ENCODE data around the gene PIM1. TPM values are rescaled to one million over a fixed set of nuclear protein-coding genes. Genes with fewer than 3 reads are reported as not detected.
"Not testable (repeated sequence)": the region's sequence is repeated elsewhere in the genome, so short reads cannot be mapped to it uniquely, and the experiment has no call there.

Gene PIM1
- polyA plus RNA-seq, 4 donors: 22.1 to 26.6 (median 24.7) TPM

DNA sequence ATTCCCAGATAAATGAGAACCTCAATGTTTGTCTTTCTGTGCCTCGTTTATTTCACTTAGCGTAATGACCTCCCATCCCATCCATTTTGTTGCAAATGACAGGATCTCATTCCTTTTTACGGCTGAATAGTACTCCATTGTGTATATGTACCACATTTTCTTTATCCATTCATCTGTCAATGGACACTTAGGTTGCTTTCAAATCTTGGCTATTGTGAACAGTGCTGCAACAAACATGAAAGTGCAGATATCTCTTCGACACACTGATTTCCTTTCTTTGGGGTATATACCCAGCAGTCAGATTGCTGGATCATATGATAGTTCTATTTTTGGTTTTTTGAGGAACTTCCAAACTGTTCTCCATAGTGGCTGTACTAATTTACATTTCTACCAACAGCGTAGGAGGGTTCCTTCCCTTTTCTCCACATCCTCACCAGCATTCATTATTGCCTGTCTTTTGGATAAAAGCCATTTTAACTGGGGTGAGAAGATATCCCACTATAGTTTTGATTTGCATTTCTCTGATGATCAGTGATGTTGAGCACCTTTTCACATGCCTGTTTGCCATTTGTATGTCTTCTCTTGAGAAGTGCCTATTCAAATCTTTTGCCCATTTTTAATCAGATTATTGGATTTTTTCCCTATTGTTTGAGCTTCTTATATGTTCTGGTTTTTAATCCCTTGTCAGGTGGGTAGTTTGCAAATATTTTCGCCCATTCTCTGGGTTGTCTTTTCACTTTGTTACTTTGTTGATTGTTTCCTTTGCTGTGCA lies 16.2 kb downstream of the PIM1 start:
- DNase-seq (ENCODE audit: low read depth in 4 of 4, low spot score in 2 of 4): not testable (repeated sequence)

DNA sequence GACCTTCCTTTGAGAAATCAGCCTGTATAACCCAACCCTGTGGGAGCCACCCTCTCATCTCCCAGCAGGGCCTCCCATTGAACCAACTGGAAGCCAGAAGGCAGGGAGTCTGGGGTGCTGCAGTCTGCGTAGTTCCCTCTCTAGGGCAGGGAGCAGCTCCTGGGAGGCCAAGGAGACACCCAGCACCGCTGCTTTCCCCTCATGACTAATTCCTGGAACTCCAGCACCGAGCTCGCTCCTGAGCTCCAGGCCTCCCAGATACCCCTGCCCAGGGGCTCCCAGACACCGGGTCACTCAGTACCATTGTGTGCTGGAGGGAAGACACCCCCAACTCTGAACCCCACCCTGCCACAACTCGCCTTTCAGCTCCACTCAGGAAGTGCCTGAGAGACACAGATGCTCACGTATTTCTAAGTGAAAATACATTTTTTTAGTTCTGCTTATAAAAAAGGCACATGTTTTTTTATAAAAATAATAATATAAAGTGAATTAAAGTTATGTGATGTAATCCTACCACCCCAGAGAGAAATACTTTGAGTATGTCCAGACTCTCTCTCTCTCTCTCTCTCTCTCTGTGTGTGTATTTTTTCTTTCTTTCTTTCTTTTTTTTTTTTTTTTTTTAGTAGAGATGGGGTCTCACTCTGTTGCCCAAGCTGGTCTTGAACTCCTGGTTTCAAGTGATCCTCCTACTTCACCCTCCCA lies 17.5 kb downstream of the PIM1 start:
- DNase-seq (ENCODE audit: low read depth in 4 of 4, low spot score in 2 of 4): no peak

DNA sequence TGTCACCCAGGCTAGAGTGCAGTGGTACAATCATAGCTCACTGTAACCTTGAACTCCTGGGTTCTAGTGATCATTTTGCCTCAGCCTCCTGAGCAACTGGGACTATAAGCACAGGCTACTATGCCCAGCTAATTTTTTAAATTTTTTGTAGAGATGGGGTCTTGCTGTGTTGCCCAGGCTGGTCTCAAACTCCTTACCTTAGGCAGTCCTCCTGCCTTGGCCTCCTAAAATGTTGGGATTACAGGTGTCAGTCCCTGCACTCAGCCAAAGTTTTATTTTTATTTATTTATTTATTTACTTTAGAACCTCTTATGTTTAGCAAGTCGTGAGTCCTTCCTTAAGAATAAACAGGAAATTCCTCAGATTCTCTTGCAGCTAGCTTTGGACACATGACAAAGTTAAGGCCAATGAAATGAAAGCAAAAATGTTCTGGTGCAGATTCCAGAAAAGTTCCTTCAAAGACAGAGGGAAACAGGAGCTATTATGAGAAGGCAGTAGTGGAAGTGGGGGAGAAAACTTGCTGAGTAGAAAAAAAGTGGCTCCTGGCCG lies 19.1 kb downstream of the PIM1 start:
- DNase-seq (ENCODE audit: low read depth in 4 of 4, low spot score in 2 of 4): no peak

DNA sequence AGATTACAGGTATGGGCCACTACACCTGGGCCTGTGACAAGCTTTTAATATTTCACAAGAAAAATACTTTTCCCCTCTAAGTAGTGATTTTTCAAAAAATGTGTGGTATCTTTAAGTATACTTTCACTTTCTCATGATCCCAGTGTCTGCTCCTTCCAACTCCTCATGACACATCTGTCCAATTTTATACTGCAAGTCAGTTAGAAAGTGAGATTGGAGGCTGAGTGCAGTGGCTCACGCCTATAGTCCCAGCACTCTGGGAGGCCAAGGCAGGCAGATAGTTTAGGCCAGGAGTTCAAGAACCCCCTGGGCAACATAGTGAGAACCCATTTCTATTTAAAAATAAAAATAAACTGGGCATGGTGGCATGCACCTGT lies 20.2 kb downstream of the PIM1 start:
- no peak for DNase-seq (ENCODE audit: low read depth in 4 of 4, low spot score in 2 of 4)

GRCh38 chr6:37192666-37193065 lies 22.7 kb downstream of the PIM1 start:
- DNase-seq (ENCODE audit: low read depth in 4 of 4, low spot score in 2 of 4): no peak

- DNase-seq (ENCODE audit: low read depth in 4 of 4, low spot score in 2 of 4): not testable (repeated sequence)
Measured at GRCh38 chr6:37194886-37195285, 24.9 kb downstream of the PIM1 start.

DNA sequence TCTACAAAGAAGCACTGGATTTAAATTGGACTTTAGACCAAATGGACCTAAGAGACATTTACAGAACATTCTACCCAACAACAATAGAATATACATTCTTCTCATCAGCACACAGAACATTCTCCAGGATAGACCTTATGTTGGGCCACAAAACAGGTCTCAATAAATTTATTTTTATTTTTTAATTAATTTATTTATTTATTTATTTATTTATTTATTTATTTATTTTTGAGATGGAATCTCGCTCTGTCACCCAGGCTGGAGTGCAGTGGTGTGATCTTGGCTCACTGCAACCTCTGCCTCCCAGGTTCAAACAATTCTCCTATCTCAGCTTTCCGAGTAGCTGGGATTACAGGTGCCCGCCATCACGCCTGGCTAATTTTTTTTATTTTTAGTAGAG lies 26.5 kb downstream of the PIM1 start:
- DNase-seq (ENCODE audit: low read depth in 4 of 4, low spot score in 2 of 4): not testable (repeated sequence)

DNA sequence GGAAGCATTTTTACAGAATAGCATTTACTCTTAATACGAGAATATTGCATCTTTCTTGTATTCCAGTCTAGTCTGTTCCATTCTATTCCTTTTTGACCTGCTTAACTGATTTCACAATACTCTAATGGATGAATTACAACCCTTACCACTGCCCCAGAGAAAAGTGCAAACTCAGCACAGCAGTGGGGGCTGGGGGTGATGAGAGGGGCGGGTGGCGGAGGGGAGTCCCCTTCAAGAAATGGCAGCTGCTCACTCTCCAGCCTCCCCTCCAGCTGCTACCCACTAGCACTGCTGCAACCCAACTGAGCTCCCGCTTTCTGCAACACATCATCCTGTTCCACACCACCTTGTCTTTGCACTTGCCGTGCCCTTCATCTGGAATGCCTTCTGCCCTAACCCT lies 30.1 kb downstream of the PIM1 start:
- DNase-seq (ENCODE audit: low read depth in 4 of 4, low spot score in 2 of 4): no peak

- no peak for DNase-seq (ENCODE audit: low read depth in 4 of 4, low spot score in 2 of 4)
Measured at GRCh38 chr6:37201726-37202125, 31.8 kb downstream of the PIM1 start.

DNA sequence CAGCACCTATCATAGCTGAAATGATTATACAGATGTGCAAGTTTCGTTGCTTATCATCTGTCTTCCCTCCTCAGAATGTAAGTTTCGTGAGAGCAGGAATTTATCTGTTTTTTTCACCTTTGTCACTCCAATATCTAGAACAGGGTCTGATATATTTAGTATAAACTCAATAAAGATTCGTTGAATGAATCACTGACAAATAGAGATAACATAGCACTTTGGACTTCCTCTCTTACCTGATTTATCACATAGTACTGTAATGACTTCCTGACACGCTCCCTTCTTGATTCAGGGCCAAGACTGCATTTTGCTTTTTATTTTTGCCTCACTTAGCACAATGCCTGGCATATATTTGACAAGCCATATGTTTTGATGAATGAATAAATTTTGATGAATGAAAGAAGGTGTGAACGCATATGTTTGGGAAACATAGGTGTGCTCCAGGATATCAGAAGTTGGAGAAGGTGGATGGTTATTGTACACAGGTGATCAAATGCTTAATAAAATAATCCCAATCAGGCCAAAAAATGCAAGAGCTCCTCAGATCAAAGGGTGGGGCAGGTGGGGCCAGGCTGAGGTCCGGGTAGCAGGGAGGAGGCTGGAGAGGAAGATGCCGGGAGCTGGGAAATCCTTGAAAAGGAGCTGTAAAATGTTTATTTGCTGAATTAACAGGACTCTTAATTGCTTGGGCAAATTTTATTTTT lies 33.0 kb downstream of the PIM1 start:
- DNase-seq (ENCODE audit: low read depth in 4 of 4, low spot score in 2 of 4): no peak

- no peak for DNase-seq (ENCODE audit: low read depth in 4 of 4, low spot score in 2 of 4)
Measured at GRCh38 chr6:37204014-37204751, 34.2 kb downstream of the PIM1 start.

DNA sequence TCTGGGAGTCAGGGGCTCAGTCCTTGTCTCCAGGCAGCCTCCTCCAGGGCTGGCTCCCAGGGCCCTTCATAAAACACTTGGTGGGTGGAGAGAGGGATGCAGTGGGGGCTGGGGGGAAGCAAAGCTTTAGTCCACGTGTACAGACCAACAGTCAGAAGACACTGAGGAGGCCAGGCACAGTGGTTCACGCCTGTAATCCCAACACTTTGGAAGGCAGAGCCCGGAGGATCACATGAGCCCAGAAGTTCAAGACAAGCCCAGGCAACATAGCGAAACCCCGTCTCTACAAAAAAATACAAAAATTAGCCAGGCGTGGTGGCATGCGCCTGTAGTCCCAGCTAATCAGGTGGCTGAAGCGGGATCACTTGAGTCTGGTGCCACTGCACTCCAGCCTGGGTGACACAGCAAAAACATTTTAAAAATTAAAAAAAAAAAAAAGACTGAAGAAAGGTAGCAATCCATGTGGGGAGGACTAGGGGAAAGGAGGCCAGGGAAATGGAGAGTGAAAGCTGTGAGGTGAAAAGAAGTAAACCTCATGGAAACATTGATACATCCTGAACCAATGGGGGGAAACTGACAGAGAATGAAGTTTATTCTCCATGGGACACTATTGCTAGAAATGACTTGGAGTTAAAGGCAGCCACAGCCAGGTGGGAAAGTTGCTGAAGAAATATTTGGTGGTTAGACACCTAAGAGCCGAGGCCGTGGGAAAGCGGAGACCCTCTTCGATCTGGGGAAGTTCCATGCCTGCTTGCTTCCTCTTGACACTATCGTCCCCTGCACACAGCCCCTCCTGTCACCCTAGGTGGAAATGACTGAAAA lies 35.4 kb downstream of the PIM1 start:
- no peak for DNase-seq (ENCODE audit: low read depth in 4 of 4, low spot score in 2 of 4)

DNA sequence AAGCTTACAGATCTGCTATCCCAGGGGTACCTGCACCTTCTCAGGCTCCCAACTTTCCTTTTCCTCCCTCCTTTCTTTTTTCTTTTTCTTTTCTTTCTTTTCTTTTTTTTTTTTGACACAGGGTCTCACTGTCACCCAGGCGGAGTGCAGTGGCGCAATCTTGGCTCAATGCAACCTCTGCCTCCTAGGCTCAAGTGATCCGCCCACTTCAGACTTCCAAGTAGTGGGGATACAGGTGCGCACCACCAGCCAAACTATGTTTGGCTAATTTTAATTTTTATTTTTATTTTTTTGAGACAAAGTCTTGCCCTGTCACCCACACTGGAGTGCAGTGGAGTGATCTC lies 36.0 kb downstream of the PIM1 start:
- DNase-seq (ENCODE audit: low read depth in 4 of 4, low spot score in 2 of 4): no peak

GRCh38 chr6:37206622-37207021 lies 36.7 kb downstream of the PIM1 start:
- DNase-seq (ENCODE audit: low read depth in 4 of 4, low spot score in 2 of 4): no peak

DNA sequence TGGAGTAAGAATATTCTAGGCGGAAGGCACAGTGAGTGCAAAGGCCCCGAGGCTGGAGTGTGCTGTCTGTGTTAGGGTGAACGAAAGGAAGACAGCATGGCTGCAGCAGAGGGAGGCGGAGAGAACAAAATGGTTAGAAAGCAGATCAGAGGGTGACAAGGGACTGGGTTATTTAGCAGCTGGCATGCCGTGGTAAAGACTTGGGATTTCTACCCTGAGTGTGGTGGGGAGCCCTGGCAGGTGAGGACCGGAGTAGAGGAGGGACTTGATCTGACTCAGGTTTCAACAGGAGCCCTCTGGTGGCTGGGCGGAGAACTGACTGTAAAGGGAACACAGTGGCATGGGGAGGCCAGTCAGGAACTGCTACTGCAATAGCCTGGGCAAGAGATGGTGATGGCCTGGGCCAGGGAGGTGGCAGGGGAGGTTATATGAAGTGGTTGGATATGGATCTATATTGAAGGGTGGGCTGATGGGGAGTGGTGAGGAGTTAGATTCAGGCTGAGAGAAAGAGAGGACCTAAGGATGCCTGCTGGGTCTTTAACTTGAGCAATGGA lies 38.0 kb downstream of the PIM1 start:
- DNase-seq (ENCODE audit: low read depth in 4 of 4, low spot score in 2 of 4): no peak

DNA sequence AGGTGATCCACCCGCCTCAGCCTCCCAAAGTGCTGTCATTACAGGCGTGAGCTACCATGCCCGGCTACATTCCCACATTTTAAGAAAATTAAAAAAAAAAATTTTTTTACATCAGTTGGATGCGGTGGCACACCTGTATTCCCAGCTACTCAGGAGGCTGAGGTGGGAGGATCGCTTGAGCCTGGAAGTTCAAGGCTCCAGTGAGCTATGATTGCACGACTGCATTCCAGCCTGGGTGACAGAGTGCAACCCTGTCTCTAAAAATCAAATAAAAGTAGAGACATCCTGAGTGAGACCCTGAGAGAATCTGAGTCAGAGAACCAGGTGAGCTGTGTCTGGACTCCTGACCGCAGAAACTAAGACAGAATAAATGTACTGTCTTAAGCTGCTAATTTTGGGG lies 38.8 kb downstream of the PIM1 start:
- no peak for DNase-seq (ENCODE audit: low read depth in 4 of 4, low spot score in 2 of 4)

DNA sequence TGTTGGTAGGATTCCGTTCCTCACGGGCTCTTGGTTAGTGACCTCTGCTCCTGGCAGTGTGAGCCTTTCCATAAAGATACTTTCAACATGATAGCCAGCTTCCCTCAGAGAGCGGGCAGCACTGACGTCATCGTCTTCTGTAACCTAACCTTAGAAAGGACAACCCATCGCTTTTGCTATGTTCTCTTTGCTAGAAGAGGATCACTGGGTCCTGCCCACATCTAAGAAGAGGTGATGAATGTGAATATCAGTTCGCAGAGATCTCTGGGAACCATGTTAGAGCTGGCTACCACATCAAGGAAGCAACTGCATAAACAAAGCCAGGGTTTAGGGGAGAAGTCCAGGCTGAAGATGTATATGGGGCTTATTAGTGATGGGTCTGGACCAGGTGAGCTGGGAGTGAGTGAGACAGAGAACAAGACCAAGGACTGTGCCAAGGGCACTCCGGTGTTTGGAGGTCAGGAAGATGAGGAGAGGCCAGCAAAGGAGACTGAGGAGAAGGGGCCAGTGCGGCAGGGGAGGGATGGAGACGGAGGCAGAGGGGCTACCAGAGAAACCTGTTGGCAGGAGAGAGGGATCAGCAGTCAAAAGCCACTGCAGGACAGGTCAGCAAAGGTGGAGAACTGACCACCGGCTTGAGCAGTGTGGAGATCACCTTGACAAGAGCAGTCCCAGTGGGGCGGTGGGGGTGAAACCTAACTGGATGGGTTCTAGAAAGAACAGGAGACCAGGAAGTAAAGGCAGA lies 39.7 kb downstream of the PIM1 start:
- no peak for DNase-seq (ENCODE audit: low read depth in 4 of 4, low spot score in 2 of 4)

GRCh38 chr6:37210313-37210968 lies 40.5 kb downstream of the PIM1 start:
- DNase-seq (ENCODE audit: low read depth in 4 of 4, low spot score in 2 of 4): peak; percentile 65 to 88 (median 72)
